ENCODE measurements around the gene TRIM71.
A peak's percentile ranks its signal among the peaks of the same experiment; 100 is the strongest.

GRCh38 chr3:32818229-32818969 is 602 bp downstream of the TRIM71 start:
- TF ChIP-seq CTCF (IDR thresholded peaks at IDR 0.05; ENCODE audit: poor library complexity, severe bottlenecking): no peak
- TF ChIP-seq RAD21 (conservative IDR thresholded peaks at IDR 0.05): no peak
- no peak for TF ChIP-seq SMC3 (conservative IDR thresholded peaks at IDR 0.05; ENCODE audit: poor library complexity)
- TF ChIP-seq TAF1 (IDR thresholded peaks at IDR 0.05; ENCODE audit: low read depth): no peak
- TF ChIP-seq POLR2AphosphoS5 (IDR thresholded peaks at IDR 0.05): peak; percentile 46
